ENCODE measurements around the gene SDK1.
"Not testable (repeated sequence)": the region's sequence is repeated elsewhere in the genome, so short reads cannot be mapped to it uniquely, and the experiment has no call there.

Gene SDK1

DNA sequence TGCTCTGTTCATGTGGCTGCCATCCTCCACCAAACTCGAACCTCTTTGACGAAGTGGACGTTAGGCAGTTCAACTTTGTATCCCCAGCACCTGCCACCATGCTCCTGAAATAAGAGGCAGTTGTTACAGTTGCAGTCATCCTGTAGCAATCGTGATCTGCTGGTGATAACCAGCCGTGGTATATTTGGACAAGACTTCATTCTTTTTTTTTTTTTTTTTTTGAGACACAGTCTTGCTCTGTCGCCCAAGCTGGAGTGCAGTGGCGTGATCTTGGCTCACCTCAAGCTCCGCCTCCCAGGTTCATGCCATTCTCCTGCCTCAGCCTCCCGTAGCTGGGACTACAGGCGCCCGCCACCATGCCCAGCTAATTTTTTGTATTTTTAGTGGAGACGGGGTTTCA is 640.7 kb downstream of the SDK1 start:
- not testable (repeated sequence) for DNase-seq

GRCh38 chr7:3942276-3942675 is 641.2 kb downstream of the SDK1 start:
- DNase-seq = no peak

DNA sequence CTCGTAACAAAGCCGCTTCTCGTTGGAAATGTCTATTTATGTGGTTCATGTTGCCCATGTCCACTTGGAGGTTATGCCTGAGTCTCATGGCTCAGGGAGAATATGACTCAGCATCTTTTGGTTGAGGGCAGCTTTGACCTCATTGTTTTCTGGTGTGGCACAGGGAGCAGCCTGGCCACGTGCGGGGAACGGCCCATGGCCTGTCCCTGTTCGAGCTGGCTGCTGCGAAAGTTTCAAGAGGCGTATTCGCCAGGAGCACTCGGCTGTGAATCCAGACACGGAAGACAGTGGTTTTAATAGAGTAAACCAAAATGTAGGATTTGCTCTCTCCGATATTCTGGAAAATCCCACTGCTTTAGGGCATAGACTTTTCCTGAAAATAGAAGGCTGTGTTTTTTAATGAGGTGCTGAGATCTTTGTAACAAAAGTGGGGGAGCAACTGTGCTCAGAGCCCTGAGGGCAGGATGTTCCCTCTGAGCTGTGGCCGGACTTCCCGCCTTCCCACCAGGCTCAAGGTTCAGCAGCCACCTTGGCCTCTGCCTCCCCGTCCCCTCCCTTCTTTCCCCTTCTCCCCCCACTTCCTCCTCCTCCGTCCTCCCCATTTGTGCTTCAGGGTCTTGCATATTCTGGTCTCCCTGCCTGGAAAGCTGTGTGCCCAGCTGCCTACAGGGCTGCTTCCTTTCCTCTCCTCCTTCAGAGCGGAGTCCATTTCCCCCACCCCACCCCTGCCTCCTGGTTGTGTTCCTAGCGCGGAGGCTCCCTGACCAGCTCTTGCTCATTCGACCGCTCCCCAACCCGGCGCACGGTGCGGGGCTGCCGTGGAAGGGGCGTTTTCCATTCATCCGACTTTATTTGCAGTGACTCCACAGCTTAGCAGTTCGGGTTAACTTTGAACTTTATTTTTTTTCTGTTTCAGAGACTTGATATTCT is 642.0 kb downstream of the SDK1 start:
- no peak for DNase-seq

GRCh38 chr7:3943779-3944520 is 642.9 kb downstream of the SDK1 start:
- no peak for DNase-seq

GRCh38 chr7:3949242-3949640 is 648.2 kb downstream of the SDK1 start:
- DNase-seq = no peak

DNA sequence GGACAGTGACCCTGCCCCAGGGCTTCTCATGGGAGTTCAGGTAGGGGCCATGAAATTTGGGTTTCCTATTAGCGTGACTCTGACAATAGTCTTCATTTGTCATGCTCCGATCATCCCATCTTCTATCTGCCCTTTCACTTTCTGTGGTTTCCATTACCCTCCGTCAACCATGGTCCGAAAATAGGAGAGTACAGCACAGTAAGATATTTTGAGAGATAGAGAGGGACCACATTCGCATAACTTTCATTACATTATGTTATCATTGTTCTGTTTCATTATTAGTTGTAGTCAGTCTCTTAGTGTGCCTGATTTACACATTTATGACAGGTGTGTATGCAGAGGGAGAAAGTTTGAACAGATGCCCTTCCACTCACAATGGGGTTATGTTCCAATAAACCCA is 649.2 kb downstream of the SDK1 start:
- no peak for DNase-seq

GRCh38 chr7:3951316-3952055 is 650.4 kb downstream of the SDK1 start:
- DNase-seq = no peak

- no peak for DNase-seq
Measured at GRCh38 chr7:3953133-3953532, 652.1 kb downstream of the SDK1 start.

DNA sequence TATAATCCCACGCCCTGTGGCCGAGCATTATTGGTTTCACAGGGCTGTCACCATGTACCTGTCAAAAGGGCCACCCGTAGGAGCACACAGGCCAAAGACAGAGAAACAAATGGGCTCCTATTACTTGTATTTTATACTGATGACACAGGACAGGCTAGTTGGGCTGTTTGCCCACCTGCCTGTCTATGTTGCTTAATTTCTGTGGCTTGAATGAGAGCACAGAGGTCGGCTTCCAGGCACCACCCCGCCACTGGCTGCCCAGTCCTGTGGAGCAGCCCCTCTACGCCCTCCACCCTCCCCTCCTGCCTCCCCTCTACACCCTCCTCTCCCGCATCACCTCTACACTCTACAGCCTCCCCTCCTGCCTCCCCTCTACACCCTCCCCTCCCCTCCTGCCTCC is 652.9 kb downstream of the SDK1 start:
- DNase-seq = no peak

DNA sequence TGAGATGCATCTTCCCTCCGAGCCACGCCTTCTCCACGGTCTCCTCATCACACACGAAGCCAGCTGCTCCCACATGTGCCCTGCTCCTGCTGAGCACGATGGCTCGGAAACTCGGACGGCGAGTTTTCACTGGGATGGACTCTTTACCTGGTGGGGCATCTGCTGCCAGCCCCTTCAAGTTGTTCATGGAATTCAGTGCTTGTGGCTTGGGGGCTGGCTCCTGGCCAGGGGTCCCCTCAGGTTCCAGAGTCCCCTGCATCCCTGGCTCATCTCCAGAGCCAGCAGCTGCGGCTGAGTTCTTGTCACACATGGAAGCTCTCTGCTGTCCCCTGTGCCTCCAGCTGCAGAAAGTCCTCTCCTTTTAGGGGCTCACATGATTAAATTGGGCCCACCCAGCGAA is 654.0 kb downstream of the SDK1 start:
- DNase-seq = no peak

DNA sequence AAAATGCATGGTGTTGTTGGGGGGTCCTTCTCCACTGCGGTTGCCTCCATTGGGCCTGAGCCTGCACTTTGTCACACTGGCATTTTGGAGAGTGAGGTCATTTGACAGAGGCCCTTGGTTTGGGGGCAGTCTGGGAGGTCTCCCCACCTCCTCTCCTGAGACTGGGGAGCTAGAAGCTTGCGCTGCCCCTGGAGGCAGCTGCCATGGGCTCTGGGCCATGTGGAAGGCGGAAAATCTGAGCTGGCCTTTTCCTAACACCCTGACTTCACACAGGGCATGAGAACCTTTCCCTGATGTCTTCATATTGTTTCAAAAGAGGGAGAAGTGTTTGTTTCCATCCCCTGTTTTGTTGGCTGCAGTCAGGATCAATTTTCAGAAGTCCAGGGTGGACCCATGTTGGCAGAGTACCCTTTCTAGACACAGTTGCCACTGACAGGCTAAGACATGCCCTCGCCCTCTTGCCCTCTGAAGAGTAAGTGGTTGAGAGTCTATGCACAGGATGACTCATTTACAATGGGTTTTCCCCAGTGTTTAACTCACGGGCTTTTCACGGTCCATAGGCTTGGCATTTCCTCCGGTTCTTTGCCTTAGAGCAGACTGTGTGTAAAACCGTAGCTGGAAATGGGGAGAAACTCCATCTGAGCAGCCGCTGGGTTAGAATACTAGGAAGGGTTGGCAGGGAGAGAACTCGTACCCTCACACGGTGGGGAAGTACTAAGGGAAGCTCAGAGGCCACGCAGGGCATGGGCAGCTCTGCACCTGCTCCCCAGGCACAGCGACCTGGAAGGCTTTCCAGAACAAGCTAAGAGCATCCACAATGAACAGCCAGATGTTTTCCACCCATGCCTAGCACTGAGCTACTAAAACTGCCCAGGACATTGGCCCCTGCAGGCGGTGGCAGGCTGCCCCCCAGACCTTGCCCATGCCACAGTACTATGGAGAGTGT is 655.0 kb downstream of the SDK1 start:
- no peak for DNase-seq

GRCh38 chr7:3956949-3957348 is 655.9 kb downstream of the SDK1 start:
- DNase-seq = no peak

GRCh38 chr7:3957472-3958108 is 656.5 kb downstream of the SDK1 start:
- no peak for DNase-seq

GRCh38 chr7:3958109-3958483 is 657.0 kb downstream of the SDK1 start:
- no peak for DNase-seq

DNA sequence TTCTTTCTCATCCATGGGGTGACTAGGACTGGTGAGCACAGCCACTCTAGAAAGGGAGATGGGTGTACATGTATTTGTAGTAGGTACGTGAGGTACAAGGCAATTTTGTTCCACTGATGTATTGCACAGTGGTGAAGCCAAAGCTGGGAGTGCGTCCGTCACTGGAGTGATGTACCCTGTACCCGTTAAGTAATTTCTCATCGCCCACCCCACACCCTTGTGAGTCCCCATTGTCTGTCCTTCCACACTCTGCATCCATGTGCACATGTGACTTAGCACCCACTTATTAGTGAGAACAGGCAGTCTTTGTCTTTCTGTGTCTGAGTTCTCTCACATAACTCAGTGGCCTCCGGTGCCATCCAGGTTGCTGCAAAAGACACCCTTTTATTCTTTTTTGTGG is 658.3 kb downstream of the SDK1 start:
- DNase-seq = no peak

DNA sequence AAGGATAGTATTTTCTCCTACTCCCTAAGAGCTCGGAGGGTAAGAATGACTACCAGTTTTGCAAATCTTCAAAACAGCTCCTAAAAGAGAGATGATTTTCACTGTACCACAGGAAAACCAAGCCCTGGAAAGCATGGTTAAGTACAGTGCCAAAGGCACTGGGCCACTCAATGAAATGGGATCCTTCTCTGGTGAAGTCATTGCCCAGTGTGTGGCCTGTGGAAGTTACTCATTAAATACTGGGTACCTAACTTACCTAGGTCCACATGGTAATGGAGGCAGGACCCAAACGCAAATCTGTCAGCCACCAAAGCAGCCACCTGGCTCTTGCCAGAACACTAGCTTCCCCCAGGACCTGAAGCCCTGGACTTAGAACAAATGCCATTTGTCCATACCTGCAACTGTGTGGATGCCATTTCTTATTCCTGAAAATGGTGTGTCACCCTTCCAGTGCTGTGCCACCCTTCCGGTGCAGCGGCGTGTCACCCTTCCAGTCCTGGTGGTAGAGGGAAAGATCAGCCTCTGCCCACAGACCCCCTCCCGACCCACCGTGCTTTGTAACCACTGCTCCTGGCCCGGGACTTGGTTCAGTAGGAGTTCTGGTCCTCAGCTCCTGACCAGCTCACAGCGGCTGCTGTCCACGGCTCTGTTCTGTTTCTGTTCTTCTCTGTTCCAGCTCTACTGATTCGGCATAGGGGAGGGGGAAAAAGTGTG is 659.2 kb downstream of the SDK1 start:
- DNase-seq = no peak

DNA sequence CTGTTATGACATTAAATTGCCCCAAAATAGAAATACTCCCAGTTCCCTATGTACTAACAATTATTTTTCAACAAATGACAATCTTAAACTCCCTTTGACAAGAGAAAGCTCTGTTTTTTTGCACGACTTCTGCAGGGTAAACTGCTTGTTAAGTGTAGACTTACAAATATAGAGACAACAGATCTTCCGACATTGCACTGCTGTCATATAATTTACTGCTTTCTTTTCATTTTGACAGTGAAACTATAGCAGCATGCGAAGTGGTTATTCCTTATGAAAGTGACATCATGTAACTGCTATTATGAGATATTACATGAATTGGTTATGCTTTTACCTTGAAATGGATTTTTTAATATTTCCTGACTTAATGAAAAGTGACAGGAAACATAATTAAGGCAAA is 659.9 kb downstream of the SDK1 start:
- no peak for DNase-seq

DNA sequence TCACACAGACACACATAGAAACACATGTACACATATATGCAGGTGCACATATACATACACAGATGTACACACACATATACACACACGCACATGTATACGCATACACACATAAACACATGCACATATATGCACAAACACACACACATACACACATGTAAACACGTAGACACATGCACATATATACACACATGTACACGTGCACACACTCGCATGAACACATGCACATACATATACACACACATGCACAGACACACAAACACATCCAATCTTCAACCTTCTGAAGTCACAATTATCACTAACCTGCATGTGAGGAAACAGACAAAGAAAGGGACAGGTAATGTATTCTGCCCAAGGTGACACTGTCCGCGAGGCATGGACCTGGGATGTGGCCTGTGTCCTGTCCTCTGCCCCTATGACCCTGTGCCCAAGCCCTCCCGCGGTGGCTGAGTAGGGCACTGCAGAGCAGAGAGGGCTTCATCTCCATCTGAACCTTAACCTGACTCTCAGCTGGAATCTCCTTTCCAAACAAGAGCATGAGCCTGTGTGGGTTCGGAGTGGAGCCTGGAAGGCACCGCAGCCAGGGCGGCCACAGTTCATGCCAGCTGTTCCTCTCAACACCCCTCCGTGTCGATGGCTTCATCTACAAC is 660.9 kb downstream of the SDK1 start:
- no peak for DNase-seq

DNA sequence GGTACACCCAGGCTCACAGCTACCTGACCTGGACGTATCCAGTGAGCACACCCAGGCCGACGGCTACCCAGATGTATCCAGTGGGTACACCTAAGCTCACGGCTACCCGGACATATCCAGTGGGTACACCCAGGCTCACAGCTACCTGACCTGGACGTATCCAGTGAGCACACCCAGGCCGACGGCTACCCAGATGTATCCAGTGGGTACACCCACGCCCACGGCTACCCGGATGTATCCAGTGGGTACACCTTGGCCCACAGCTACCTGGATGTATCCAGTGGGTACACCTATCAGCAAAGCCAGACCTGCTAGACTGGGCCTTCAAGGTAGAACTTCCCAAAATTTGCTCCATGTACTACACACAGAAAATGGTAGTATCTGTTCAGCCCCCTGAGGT is 662.7 kb downstream of the SDK1 start:
- DNase-seq = not testable (repeated sequence)

DNA sequence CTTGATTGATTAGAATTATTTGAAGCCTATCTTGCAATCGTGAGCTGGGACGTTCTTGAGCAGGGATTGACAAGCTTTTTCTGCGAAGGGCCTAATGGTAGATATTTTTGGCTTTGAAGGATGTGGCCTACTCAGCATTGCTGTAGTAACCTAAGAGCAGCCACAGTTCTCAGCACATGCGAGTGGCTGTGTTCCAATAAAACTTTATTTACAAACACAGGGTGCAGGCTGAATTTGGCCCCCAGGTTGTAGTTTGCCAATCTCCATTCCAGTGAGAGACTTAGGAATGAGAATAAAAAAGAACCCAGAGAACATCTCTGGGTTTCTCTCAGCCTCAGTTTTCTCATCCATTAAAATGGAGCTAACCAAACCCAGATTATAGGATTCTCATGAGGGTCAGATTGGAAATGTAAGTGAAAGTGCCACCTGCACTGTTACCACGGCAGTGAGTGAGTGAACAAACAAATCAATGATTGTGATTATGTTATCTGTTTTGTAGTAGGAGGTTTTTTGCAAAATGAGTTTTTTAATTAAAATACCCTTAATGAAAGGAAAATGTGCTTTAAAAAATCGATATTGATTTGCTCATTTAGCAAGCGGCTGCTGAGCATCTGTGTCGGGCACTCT is 664.0 kb downstream of the SDK1 start:
- no peak for DNase-seq
